ENCODE data around the gene PROC.

The PROC gene

GRCh38 chr2:127425540-127426490 lies 7.6 kb downstream of the PROC start:
- no peaks in the 10 kb centered on the region for H3K79me2 ChIP-seq (ENCODE audit: low read length)
- no peak overlapping the region for H3K4me3 ChIP-seq (ENCODE audit: low read length)
- no peaks in the 10 kb centered on the region for H3K27me3 ChIP-seq (ENCODE audit: low read depth, low read length)
- H3K4me2 ChIP-seq (ENCODE audit: low read length): no peak overlapping the region
- no peak overlapping the region for H2AFZ ChIP-seq (ENCODE audit: low read depth, low read length)
- H3K9ac ChIP-seq (ENCODE audit: low read length): no peak overlapping the region
- H3K9me3 ChIP-seq (ENCODE audit: insufficient read depth, low read length): no peaks in the 10 kb centered on the region
- no peaks in the 10 kb centered on the region for H4K20me1 ChIP-seq (ENCODE audit: insufficient read depth, low read length)
- no peaks in the 10 kb centered on the region for H3K36me3 ChIP-seq (replicated peaks; ENCODE audit: low read depth, low read length)
- no peak overlapping the region for H3K27ac ChIP-seq (ENCODE audit: low read length)
- TF ChIP-seq CTCF (IDR thresholded peaks at IDR 0.05; ENCODE audit: low read depth, low read length) (no peak), EZH2phosphoT487 (IDR thresholded peaks at IDR 0.05; ENCODE audit: low read depth) (no peak)
- no peaks in the 10 kb centered on the region for H3K4me1 ChIP-seq (ENCODE audit: low read length)

- Histone ChIP-seq H3K4me3 (ENCODE audit: low read length) (no peak overlapping the region), H3K4me1 (ENCODE audit: low read length) (no peaks in the 10 kb centered on the region), H3K4me2 (ENCODE audit: low read length) (no peak overlapping the region), H3K79me2 (ENCODE audit: low read length) (no peaks in the 10 kb centered on the region), H3K9ac (ENCODE audit: low read length) (no peak overlapping the region), H3K27ac (ENCODE audit: low read length) (no peak overlapping the region), H4K20me1 (ENCODE audit: insufficient read depth, low read length) (no peaks in the 10 kb centered on the region), H3K27me3 (ENCODE audit: low read depth, low read length) (no peaks in the 10 kb centered on the region), H2AFZ (ENCODE audit: low read depth, low read length) (no peak overlapping the region), H3K9me3 (ENCODE audit: insufficient read depth, low read length) (no peaks in the 10 kb centered on the region), H3K36me3 (replicated peaks; ENCODE audit: low read depth, low read length) (no peaks in the 10 kb centered on the region)
- TF ChIP-seq CTCF (IDR thresholded peaks at IDR 0.05; ENCODE audit: low read depth, low read length): no peak
Observed at GRCh38 chr2:127426501-127427354, 8.5 kb downstream of the PROC start.

DNA sequence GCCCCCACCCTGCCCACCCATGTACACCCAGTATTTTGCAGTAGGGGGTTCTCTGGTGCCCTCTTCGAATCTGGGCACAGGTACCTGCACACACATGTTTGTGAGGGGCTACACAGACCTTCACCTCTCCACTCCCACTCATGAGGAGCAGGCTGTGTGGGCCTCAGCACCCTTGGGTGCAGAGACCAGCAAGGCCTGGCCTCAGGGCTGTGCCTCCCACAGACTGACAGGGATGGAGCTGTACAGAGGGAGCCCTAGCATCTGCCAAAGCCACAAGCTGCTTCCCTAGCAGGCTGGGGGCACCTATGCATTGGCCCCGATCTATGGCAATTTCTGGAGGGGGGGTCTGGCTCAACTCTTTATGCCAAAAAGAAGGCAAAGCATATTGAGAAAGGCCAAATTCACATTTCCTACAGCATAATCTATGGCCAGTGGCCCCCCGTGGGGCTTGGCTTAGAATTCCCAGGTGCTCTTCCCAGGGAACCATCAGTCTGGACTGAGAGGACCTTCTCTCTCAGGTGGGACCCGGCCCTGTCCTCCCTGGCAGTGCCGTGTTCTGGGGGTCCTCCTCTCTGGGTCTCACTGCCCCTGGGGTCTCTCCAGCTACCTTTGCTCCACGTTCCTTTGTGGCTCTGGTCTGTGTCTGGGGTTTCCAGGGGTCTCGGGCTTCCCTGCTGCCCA lies 9.3 kb downstream of the PROC start:
- Histone ChIP-seq H3K4me3 (ENCODE audit: low read length) (no peak overlapping the region), H3K27me3 (ENCODE audit: low read depth, low read length) (no peaks in the 10 kb centered on the region), H3K79me2 (ENCODE audit: low read length) (no peaks in the 10 kb centered on the region), H4K20me1 (ENCODE audit: insufficient read depth, low read length) (no peaks in the 10 kb centered on the region), H3K36me3 (replicated peaks; ENCODE audit: low read depth, low read length) (no peaks in the 10 kb centered on the region), H3K9me3 (ENCODE audit: insufficient read depth, low read length) (no peaks in the 10 kb centered on the region), H3K27ac (ENCODE audit: low read length) (no peak overlapping the region), H3K9ac (ENCODE audit: low read length) (no peak overlapping the region), H3K4me1 (ENCODE audit: low read length) (no peaks in the 10 kb centered on the region), H3K4me2 (ENCODE audit: low read length) (no peak overlapping the region), H2AFZ (ENCODE audit: low read depth, low read length) (no peak overlapping the region)
- no peak for TF ChIP-seq EZH2phosphoT487 (IDR thresholded peaks at IDR 0.05; ENCODE audit: low read depth)
- TF ChIP-seq CTCF (IDR thresholded peaks at IDR 0.05; ENCODE audit: low read depth, low read length): no peak
